Measurements from ENCODE around the gene ISG15. TPM values are rescaled to one million over a fixed set of nuclear protein-coding genes. Genes with fewer than 3 reads are reported as not detected.

ISG15 gene
- total and polyA plus RNA-seq, 9 of the 15 experiments (the other 6 are each of a cell fraction or from before 2014, with no cell fraction given) = 0.40 to 58.3 (median 12.2) TPM

GRCh38 chr1:1013105-1013921 is at the start of gene ISG15 (continued):
- TF ChIP-seq TFE3 (CRISPR knock-in tag; IDR thresholded peaks at IDR 0.05) = no peak
- no peak for TF ChIP-seq MECOM (CRISPR knock-in tag; IDR thresholded peaks at IDR 0.05)
- no peak for TF ChIP-seq POLR3A (IDR thresholded peaks at IDR 0.05; ENCODE audit: borderline replicate concordance, extremely low read depth, insufficient read depth, insufficient read length)
- no peak for TF ChIP-seq TGIF2 (CRISPR knock-in tag; IDR thresholded peaks at IDR 0.05)
- TF ChIP-seq BCOR (IDR thresholded peaks at IDR 0.05) = no peak
- no peak; the same call in 1 of the 2 replicates for TF ChIP-seq ZNF121 (CRISPR knock-in tag; conservative IDR thresholded peaks at IDR 0.05)
- TF ChIP-seq TSC22D4 (tag; IDR thresholded peaks at IDR 0.05) = no peak
- no peak for TF ChIP-seq E2F5 (CRISPR knock-in tag; IDR thresholded peaks at IDR 0.05)
- peak; percentile 72 for TF ChIP-seq SMARCA4 (IDR thresholded peaks at IDR 0.05)
- TF ChIP-seq ARID1B (IDR thresholded peaks at IDR 0.05) = peak; percentile 76
- TF ChIP-seq BRF2 (IDR thresholded peaks at IDR 0.05; ENCODE audit: borderline replicate concordance, insufficient read depth, insufficient read length) = no peak
- no peak for TF ChIP-seq SETDB1 (IDR thresholded peaks at IDR 0.05; ENCODE audit: low read length)
- no peak for TF ChIP-seq ATF2 (CRISPR knock-in tag; IDR thresholded peaks at IDR 0.05)
- no peak for TF ChIP-seq MCM7 (IDR thresholded peaks at IDR 0.05)
- no peak for TF ChIP-seq FIP1L1 (IDR thresholded peaks at IDR 0.05; ENCODE audit: low read depth, low read length, poor library complexity, severe bottlenecking)
- peak; percentile 76; the same call in 1 of the 2 replicates for TF ChIP-seq MTA3 (IDR thresholded peaks at IDR 0.05; ENCODE audit: borderline replicate concordance)
- no peak for TF ChIP-seq CHD4 (IDR thresholded peaks at IDR 0.05; ENCODE audit: insufficient read depth, insufficient replicate concordance, low read depth, low read length, poor library complexity, severe bottlenecking)
